ENCODE results near the gene DOCK3.
"Not testable (repeated sequence)": the region's sequence is repeated elsewhere in the genome, so short reads cannot be mapped to it uniquely, and the experiment has no call there.

DOCK3 gene

DNA sequence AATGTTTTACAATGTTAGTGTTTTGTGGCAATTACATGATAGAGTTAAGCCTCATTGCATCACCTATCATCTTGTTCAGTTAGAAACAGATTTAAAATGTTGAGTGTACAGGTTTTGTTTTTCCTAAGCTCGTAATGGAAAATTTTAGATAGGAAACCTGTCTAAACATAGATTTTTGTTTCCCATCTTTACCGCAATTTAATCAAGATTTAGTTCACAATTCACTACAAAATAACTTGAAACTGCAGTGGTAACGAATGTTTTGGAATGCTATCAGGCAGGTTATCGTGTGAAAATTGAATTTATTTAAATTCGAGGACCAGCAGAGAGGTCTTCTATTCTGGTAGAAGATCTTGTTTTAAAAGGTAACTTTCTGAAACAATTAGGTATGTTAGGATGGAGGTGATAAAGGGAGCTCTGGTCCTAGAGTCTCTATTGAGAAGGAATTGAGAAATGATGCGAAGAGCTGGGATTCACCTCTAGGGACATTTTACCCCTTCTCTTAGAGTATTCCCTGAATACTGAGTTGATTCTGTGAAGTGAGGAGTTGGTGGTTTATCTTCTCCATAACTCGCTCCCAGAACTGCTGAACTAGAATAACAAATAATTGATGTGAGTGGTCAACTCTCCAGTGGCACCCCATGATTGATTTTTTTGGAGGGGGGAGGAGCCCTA lies 1.4 kb downstream of the DOCK3 start:
- no peak for DNase-seq (ENCODE audit: low spot score)

DNA sequence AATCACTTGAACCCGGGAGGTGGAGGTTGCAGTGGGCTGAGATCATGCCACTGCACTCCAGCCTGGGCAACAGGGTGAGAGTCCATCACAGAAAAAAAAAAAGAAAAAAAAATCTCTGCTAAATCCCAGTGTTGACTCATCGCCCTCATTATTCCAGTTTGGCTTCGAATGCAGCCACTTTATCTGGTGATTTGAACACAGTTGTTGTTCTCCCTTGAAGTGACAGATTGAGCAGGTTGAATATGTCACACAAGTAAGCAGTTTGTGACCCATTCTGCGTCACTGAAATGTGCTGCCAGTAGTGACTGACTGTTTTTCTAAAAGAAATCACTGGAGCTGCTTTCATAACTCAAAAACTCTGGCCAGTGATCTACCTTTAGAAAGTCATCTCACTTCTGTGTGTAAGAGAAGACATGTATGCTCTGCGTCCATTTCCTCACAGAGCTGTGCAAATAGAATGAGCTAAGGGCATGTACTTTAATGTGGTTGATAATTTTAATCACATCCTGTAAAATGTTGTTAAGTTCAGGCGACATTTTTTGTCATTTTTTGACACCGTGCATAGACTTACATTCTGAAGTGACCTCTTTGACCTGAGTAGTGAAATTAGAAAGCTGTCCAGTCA lies 12.5 kb downstream of the DOCK3 start:
- DNase-seq (ENCODE audit: low spot score): no peak

DNA sequence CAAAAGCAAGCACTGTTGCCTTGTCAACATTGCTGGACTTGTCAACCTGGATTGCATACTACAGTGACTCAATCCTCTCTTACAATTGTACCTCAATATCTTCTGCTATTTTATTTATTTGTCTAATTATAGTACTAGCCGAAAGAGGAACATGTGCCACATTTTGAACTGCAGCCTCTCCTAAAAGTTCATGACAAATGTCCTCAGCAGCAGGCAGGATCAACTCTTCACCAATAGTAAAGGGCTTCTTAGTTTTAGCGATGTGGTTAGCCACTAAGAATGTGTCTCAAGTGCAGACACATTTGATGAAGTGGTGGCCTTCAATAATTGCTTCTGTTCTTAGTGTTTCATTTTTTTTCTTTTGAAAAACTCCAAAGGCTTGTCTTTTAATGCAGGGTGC lies 13.2 kb downstream of the DOCK3 start:
- DNase-seq (ENCODE audit: low spot score): no peak

DNA sequence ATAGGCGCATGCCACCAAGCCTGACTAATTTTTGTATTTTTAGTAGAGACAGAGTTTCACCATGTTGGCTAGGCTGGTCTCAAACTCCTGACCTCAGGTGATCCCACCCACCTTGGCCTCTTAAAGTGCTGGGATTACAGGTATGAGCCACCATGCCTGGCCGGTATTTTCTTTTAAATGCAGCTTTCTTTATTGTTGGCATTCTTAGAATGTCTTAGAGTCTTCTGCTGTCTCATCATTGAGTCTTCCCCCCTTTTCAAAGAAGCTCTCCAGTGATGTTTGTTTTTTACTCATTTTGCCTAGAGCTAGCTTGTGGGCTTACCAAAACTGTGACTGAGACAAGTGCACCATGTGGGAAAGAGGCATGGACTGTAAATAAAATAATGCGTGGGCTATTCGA lies 13.9 kb downstream of the DOCK3 start:
- DNase-seq (ENCODE audit: low spot score): not testable (repeated sequence)

DNA sequence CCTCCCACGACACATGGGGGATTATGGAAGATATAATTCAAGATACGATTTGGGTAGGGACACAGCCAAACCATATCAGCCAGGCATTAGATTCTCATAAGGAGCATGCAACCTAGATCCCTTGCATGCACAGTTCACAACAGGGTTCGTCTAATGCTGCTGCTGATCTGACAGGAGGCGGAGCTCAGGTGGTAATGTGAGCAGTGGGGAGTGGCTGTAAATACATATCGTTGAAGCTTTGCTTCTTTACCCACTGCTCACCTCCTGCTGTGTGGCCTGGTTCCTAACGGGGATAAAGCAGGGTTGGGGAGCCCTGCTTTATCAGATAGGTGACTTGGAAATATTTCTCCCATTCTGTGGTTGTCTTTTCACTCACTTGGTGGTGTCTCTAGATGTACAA lies 14.8 kb downstream of the DOCK3 start:
- no peak for DNase-seq (ENCODE audit: low spot score)

DNA sequence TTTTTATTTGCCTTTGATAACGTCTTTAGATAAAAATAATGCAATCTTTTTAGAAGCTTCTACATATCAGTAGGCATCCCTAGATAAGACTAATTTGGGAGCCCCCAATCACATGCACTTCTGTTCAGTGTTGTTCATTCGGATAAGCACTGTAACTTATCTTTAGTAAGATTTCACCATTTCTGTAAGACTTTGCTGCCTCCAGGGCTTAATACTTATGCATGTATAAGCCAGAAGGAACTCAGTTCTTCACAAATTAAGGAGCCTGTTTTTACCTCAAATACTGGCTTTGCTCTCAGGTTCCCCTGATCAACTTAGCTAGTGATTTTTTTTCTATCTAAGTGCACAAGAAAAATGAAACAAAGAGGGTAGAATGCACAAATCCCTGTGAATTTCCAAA lies 20.3 kb downstream of the DOCK3 start:
- DNase-seq (ENCODE audit: low spot score): no peak

DNA sequence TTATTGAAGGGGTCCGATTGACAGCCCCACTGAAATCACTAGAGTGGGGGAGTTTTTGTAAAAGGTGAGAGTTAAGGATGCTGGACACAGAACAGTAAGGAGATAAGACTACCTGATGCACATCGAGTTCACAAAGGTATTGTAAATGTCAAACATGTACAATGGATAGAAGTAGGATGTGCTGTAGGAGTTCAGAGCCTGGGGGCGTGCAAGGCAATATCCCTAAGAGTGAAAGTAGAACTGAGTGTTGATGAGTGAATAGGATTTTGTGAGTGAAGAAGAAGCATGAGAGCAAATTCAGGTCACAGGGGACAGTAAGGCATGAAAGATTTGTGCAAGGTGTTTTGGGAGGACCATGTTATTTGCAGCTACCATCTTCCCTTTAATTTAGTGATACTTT lies 21.5 kb downstream of the DOCK3 start:
- DNase-seq (ENCODE audit: low spot score): no peak

DNA sequence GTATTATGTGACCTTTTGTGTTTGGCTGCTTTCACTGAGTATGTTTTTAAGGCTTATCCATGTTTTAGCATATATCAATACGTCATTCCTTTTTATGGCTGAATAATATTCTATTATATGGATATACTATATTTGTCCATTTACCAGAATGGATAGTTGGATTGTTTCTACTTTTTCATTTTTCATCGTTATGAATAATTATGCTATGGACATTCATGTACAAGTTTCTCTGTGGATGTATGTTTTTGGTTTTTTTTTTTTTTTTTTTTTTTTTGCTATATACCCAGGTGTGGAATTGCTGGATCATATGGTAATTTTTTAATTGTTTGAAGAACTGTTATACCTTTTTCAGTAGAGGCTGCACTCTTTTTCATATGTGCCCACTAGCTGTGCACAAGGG lies 23.5 kb downstream of the DOCK3 start:
- DNase-seq (ENCODE audit: low spot score): no peak

DNA sequence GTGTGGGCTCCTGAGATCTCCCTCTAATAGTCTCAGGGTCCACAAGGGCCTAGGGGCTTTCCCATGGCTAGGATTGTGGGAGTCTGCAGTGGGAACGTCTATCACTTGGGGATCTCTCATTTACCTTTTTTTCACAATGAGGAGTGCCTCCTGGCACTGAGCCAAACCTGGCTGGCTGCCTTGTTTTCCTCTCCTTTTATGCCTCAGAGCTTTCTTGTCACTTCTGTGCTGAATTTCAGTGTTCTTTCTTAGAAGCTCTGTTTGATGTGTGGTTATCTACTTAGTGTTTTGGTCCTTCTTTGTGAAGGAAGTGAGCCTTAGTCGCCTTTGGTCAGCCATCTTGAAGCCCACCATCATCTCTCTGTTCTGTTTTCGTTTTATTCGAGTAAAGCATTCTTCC lies 33.9 kb downstream of the DOCK3 start:
- no peak for DNase-seq (ENCODE audit: low spot score)

DNA sequence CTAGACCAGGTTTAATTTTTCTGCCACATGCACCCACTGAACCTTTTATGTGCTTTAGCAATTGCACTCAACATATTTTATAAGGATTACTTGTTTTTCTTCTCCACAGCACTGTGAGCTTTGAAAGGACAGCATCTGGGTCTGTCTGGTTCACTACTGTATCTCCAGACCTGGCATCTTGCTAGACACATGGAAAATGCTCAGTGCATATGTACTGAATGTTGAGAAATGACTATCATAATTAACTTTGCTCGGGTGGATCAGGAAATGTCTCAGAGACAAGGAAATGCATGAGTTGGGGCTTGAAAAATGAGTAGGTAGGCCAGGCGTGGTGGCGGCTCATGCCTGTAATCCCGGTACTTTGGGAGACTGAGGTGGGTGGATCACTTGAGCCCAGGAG lies 40.2 kb downstream of the DOCK3 start:
- DNase-seq (ENCODE audit: low spot score): peak; percentile 6

DNA sequence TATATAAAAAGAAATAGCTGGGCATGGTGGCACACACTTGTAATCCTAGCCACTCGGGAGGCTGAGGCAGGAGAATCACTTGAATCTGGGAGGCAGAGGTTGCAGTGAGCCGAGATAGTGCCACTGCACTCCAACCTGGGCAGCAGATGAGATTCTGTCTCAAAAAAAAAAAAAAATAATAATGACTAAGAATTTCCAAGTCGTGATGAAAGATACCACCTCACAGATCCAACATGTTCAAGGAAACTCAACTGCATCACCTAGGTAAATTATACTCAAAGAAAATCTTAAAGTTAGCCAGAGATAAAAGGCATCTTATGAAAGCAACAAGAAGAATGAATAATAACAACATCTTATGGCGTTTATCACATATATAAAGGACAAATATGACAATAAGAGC lies 50.1 kb downstream of the DOCK3 start:
- no peak for DNase-seq (ENCODE audit: low spot score)

DNA sequence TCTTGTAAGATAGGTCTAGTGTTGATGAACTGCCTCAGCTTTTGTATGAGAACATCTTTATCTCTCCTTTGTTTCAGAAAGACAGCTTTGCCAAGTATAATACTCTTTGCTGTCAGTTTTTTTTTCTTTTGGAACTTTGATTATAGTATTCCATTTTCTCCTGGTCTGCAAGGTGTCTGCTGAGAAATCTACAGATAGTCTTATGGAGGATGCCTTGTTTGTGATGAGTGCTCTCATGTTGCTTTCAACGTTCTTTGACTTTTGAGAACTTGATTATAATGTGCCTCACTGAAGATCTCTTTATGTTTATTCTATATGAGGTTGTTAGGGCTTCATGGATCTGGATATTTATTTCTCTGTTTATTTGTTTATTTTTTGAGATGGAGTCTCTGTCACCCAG lies 60.3 kb downstream of the DOCK3 start:
- no peak for DNase-seq (ENCODE audit: low spot score)

DNA sequence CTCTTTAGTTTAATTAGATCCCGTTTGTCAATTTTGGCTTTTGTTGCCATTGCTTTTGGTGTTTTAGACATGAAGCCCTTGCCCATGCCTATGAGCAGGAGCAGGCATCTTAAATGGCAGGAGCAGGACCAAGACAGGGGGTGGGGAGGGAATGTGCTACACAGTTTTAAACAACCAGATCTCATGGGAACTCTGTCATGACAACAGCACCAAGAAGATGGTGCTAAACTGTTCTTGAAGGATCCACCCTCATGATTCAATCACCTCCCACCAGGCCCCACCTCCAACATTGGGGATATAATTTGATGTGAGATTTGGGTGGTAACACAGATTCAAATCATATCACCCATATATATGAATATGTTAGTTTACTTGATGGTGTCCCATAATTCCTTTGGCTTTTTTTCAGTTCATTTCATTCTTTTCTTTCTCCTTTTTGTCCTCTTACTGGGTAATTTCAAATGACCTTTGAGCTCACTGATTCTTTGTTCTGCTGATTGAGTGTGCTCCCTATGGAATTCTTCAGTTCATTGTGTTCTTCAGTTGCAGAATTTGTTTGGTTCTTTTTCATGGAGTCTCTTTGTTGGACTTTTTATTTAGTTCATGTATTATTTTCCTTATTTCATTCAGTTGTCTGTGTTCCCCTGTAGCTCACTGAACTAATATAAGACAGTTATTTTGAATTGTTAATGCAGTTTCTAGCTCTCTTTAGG lies 62.6 kb downstream of the DOCK3 start:
- DNase-seq (ENCODE audit: low spot score): no peak

DNA sequence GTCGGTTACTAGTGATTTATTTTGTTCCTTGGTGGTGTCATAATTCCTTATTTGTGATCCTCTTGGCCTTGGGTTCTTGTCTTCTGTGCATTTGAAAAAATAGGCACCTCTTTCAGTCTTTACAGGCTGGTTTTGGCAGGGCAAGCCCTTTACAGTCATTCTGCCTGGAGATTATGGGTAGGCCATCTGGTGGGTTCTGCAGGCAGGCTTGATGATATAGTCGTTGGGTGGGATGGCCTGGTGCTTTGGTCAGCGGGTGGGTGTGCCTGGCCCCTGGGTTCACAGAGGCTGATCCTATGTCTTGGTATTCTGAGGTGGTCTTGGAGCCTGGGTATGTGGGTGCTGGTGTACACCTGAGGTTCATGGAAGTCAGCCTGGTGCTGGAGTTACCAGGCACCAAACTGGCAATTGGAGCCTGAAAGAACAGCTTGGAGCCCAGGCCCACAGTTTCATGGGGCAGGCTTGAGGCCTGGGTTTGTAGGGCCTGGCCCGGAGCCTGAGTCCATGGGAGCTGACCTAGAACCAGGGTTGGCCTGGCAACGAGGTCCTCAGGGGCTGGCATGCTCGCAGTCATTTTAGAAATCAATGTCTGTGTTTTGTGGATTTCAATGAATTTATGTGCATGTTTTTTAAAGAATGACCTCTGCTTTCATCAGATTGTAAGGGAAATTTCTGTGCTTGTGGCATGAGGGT lies 63.3 kb downstream of the DOCK3 start:
- DNase-seq (ENCODE audit: low spot score): no peak

DNA sequence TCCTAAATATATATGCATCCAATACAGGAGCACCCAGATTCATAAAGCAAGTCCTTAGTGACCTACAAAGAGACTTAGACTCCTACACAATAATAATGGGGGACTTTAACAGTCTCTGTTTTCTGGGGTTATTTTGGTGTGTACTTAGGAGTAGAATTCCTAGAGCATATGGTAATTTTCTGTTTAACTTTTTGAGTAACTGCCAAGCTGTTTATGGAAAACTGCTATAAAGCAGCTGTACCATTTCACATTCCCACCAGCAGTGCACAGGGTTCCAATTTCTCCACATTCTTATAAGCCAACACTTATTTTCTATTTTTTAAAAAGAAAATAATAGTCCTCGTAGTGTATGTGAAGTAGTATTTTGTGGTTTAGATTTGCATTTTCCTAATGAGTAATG lies 68.9 kb downstream of the DOCK3 start:
- DNase-seq (ENCODE audit: low spot score): no peak

DNA sequence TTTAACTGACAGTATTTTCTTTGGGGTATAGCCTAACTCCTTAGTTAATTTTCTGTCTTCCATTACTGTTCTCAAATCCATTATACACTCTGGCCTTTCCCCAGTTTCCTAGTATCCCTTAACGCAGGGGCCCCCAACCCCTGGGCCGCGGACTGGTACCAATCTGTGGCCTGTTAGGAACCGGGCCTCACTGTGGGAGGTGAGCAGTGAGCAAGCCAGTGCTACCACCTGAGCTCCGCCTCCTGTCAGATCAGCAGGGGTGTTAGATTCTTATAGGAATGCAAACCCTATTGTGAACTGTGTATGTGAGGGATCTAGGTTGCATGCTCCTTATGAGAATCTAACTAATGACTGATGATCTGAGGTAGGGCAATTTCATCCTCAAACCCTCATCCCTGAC lies 75.1 kb downstream of the DOCK3 start:
- no peak for DNase-seq (ENCODE audit: low spot score)

DNA sequence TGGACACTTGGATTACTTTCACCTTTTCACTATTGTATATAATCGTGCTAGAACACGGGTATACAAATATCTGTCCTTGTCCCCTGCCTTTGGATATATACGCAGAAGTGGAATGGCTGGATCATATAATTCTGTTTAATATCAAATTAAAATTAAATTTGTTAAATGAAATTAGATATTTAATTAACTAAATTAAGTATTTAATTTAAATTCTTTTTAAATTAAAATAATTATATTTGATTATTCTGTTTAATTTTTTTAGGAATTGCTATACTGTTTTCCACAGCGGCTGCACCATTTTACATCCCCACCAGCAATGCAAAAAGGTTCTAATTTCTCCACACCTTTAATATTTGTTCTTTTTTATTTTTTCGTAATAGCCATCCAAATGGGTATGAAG lies 84.3 kb downstream of the DOCK3 start:
- DNase-seq (ENCODE audit: low spot score): no peak

DNA sequence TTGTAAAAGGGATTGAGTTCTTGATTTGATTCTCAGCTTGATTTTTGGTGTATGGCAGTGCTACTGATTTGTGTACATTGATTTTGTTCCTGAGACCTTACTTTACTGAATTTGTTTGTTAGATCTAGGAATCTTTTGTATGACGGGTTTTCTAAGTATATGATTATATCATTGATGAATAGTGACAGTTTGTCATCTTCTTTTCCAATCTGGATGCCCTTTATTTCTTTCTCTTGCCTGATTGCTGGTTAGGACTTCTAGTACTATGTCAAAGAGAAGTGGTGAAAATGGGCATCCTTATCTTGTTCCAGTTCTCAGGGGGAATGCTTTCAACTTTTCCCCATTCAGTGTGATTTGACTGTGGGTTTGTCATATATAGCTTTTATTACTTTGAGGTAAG lies 103.0 kb downstream of the DOCK3 start:
- no peak for DNase-seq (ENCODE audit: low spot score)

DNA sequence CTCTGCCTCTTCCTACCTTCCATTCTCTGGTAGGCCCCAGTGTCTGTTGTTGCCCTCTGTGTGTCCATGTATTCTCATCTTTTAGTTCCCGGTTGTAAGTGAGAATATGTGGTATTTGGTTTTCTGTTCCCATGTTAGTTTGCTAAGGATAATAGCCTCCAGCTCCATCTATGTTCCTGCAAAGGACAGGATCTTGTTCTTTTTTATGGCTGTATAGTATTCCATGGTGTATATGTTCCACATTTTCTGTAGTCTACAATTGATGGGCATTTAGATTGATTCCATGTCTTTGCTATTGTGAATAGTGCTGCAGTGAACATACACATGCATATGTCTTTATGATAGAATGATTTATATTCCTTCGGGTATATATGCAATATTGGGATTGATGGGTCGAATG lies 107.0 kb downstream of the DOCK3 start:
- DNase-seq (ENCODE audit: low spot score): not testable (repeated sequence)

DNA sequence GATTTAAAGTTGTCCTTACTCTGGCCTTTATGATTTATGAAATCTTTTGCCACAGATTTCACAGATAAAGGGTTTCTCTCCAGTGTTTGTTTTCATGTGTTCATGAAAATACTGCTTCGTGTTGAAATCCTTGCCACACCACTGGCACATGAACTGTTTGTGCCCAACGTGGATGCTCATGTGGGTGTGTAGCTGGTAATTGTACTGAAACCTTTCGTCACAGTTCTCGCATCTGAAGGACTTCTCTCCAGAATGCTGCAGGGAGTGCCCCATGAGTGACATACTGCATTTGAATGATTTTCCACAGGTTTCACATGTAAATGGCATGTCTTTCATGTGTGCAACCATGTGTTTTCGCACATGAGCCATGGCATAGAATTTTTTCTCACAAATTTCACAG lies 111.9 kb downstream of the DOCK3 start:
- no peak for DNase-seq (ENCODE audit: low spot score)

DNA sequence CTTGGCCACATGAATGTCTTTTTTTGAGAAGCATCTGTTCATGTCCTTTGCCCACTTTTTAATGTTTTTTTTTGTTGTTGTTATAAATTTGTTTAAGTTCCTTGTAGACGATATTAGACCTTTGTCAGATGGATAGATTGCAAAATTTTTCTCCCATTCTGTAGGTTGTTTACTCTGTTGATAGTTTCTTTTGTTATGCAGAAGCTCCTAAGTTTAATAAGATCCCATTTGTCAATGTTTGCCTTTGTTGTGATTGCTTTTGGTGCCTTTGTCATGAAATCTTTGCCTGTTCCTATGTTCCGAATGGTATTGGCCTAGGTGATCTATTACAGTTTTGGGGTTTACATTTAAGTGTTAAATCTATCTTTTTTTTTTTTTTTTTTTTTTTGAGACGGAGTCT lies 116.2 kb downstream of the DOCK3 start:
- not testable (repeated sequence) for DNase-seq (ENCODE audit: low spot score)

DNA sequence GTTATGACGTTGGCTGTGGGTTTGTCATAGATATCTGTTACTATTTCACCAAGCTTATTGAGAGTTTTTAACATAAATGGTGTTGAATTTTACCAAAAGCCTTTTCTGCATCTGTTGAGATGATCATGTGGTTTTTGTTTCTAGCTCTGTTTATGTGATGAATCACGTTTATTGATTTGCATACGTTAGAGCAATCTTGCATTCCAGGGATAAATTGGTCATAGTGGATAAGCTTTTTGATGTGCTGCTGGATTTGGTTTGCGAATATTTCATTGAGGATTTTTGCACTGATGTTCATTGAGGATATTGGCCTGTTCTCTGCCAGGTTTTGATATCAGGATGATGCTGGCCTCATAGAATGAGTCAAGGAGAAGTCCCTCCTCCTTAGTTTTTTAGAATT lies 117.8 kb downstream of the DOCK3 start:
- DNase-seq (ENCODE audit: low spot score): no peak

DNA sequence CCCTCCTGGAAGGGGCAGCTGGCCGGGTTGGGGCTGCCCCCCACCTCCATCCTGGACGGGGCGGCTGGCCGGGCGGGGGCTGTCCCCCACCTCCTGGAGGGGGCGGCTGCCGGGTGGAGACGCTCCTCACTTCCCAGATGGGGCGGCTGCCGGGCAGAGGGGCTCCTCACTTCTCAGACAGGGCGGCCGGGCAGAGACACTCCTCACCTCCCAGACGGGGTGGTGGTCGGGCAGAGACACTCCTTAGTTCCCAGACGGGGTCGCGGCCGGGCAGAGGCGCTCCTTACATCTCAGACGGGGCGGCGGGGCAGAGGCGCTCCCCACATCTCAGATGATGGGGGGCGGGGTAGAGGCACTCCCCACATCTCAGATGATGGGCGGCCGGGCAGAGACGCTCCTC lies 129.1 kb downstream of the DOCK3 start:
- DNase-seq (ENCODE audit: low spot score): not testable (repeated sequence)
